ENCODE measurements around the gene DNAJC18. TPM values are rescaled to one million over a fixed set of nuclear protein-coding genes. Genes with fewer than 3 reads are reported as not detected.

Gene DNAJC18
- total and polyA plus RNA-seq, 4 donors = 0.66 to 1.8 (median 0.83) TPM

- no peaks in the 10 kb centered on the region for H3K9me3 ChIP-seq (ENCODE audit: control insufficient read depth in 4 of 4, low read length in 3 of 4)
- H3K36me3 ChIP-seq (ENCODE audit: control insufficient read depth in 4 of 4, insufficient read depth in 3 of 4, low read depth in 1 of 4, low read length in 3 of 4) = no peaks in the 10 kb centered on the region
- H3K4me3 ChIP-seq (ENCODE audit: low read depth in 1 of 3, low read length in 3 of 3) = no peak overlapping the region
- 72% methylated on average over 9 of the region's 9 CpGs for WGBS
- DNase-seq (ENCODE audit: low spot score) = no peak
- no peak overlapping the region for H3K27ac ChIP-seq (ENCODE audit: low read depth in 1 of 2, low read length in 2 of 2)
- H3K9ac ChIP-seq (ENCODE audit: low read depth in 1 of 2, low read length in 2 of 2) = no peak overlapping the region
- TF ChIP-seq HNF4A (conservative IDR thresholded peaks at IDR 0.05) = no peak
- no peak for TF ChIP-seq CTCF (IDR thresholded peaks at IDR 0.05; ENCODE audit: low read depth, low read length, missing input control)
- no peak for TF ChIP-seq HNF4G (IDR thresholded peaks at IDR 0.05)
- no peak for TF ChIP-seq NR2F2 (IDR thresholded peaks at IDR 0.05)
- no peak for TF ChIP-seq ATF3 (IDR thresholded peaks at IDR 0.05)
- TF ChIP-seq SP1 (IDR thresholded peaks at IDR 0.05) = no peak
- no peak for TF ChIP-seq MAX (IDR thresholded peaks at IDR 0.05)
- no peak for TF ChIP-seq RXRA (IDR thresholded peaks at IDR 0.05)
- no peak for TF ChIP-seq FOXA2 (IDR thresholded peaks at IDR 0.05)
- TF ChIP-seq REST (IDR thresholded peaks at IDR 0.05) = no peak
- no peak for TF ChIP-seq YY1 (IDR thresholded peaks at IDR 0.05)
- no peaks in the 10 kb centered on the region for H3K27me3 ChIP-seq (ENCODE audit: control insufficient read depth in 4 of 4, insufficient read depth in 4 of 4, low read length in 3 of 4)
- peaks cover 0 to 3% (median 0%) of the 10 kb centered on the region in 4 donors for H3K4me1 ChIP-seq (ENCODE audit: control insufficient read depth in 4 of 4, insufficient read depth in 4 of 4, low read length in 3 of 4)
Measured at GRCh38 chr5:139419226-139420192, 19.8 kb downstream of the DNAJC18 start.

- H3K27ac ChIP-seq (ENCODE audit: low read depth in 1 of 2, low read length in 2 of 2) = no peak overlapping the region
- H3K4me1 ChIP-seq (ENCODE audit: control insufficient read depth in 4 of 4, insufficient read depth in 4 of 4, low read length in 3 of 4) = peaks cover 0 to 3% (median 0%) of the 10 kb centered on the region in 4 donors
- WGBS = 88% methylated on average over 1 of the region's 1 CpG
- no peaks in the 10 kb centered on the region for H3K27me3 ChIP-seq (ENCODE audit: control insufficient read depth in 4 of 4, insufficient read depth in 4 of 4, low read length in 3 of 4)
- H3K36me3 ChIP-seq (ENCODE audit: control insufficient read depth in 4 of 4, insufficient read depth in 3 of 4, low read depth in 1 of 4, low read length in 3 of 4) = no peaks in the 10 kb centered on the region
- H3K4me3 ChIP-seq (ENCODE audit: low read depth in 1 of 3, low read length in 3 of 3) = no peak overlapping the region
- H3K9me3 ChIP-seq (ENCODE audit: control insufficient read depth in 4 of 4, low read length in 3 of 4) = no peaks in the 10 kb centered on the region
- no peak overlapping the region for H3K9ac ChIP-seq (ENCODE audit: low read depth in 1 of 2, low read length in 2 of 2)
- no peak for DNase-seq (ENCODE audit: low spot score)
- no peak for TF ChIP-seq FOXA2 (IDR thresholded peaks at IDR 0.05)
- no peak for TF ChIP-seq NR2F2 (IDR thresholded peaks at IDR 0.05)
- TF ChIP-seq YY1 (IDR thresholded peaks at IDR 0.05) = no peak
- TF ChIP-seq FOXA1 (IDR thresholded peaks at IDR 0.05) = no peak
- TF ChIP-seq SP1 (IDR thresholded peaks at IDR 0.05) = no peak
- no peak for TF ChIP-seq CTCF (IDR thresholded peaks at IDR 0.05; ENCODE audit: low read depth, low read length, missing input control)
- TF ChIP-seq JUND (IDR thresholded peaks at IDR 0.05) = no peak
- no peak for TF ChIP-seq RAD21 (IDR thresholded peaks at IDR 0.05)
- no peak for TF ChIP-seq ATF3 (IDR thresholded peaks at IDR 0.05)
- no peak for TF ChIP-seq GABPA (IDR thresholded peaks at IDR 0.05 in 1 of 2, conservative IDR thresholded peaks at IDR 0.05 in 1 of 2)
- no peak for TF ChIP-seq REST (IDR thresholded peaks at IDR 0.05)
Measured at GRCh38 chr5:139418793-139419192, 20.5 kb downstream of the DNAJC18 start.

All from liver (tissue), 9 donors.